Measurements from ENCODE around the gene CPEB4. TPM values are rescaled to one million over a fixed set of nuclear protein-coding genes. Genes with fewer than 3 reads are reported as not detected.
A peak's percentile ranks its signal among the peaks of the same experiment; 100 is the strongest.

Gene CPEB4
- total RNA-seq, 1 donor: 38.4 TPM

GRCh38 chr5:173928871-173929574, 40.9 kb downstream of the CPEB4 start:
- TF ChIP-seq, protein P1, sequence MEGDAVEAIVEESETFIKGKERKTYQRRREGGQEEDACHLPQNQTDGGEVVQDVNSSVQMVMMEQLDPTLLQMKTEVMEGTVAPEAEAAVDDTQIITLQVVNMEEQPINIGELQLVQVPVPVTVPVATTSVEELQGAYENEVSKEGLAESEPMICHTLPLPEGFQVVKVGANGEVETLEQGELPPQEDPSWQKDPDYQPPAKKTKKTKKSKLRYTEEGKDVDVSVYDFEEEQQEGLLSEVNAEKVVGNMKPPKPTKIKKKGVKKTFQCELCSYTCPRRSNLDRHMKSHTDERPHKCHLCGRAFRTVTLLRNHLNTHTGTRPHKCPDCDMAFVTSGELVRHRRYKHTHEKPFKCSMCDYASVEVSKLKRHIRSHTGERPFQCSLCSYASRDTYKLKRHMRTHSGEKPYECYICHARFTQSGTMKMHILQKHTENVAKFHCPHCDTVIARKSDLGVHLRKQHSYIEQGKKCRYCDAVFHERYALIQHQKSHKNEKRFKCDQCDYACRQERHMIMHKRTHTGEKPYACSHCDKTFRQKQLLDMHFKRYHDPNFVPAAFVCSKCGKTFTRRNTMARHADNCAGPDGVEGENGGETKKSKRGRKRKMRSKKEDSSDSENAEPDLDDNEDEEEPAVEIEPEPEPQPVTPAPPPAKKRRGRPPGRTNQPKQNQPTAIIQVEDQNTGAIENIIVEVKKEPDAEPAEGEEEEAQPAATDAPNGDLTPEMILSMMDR (IDR thresholded peaks at IDR 0.05; ENCODE audit: insufficient read depth, low read depth, low read length): no peak
- H3K4me3 ChIP-seq (ENCODE audit: low read depth, low read length): no peak overlapping the region
- DNase-seq (ENCODE audit: low read depth): no peak

DNA sequence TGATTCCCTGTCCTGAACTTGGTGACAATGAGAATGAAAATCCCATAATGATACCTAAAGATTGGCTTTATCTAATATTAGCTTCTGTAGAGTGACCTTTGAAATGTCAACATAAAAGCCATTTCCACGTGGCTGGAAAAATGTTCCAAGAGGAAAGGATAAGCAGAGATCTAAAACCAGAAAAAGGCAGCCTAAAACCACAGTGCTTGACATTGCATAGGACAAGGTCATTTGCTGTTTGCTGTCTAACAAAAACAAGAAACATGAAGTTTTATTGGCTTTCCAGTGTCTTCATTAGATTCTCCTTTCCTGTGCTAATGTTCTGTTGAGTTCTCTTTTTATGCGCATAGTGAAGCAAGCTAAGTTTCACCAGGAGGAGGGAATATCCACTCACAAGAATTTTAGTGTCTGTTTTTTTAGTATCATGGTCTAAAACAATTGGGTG, 44.6 kb downstream of the CPEB4 start:
- TF ChIP-seq, protein P1 (IDR thresholded peaks at IDR 0.05; ENCODE audit: insufficient read depth, low read depth, low read length): no peak
- H3K4me3 ChIP-seq (ENCODE audit: low read depth, low read length): no peak overlapping the region
- DNase-seq (ENCODE audit: low read depth): no peak

DNA sequence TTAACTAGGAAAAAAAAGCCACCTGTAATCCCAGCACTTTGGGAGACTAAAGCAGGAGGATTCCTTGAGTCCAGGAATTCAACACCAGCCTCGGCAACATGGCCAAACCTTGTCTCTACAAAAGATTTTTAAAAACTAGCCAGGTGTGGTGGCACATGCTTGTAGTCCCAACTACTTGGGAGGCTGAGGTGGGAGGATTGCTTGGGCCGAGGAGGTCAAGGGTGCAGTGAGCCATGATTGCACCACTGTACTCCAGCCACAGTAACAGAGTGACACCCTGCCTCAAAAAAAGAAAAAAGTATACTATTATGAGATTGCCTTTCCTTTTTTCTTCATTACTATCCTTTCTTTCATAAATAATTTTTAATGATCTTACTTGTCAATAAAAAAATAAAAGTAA, 45.8 kb downstream of the CPEB4 start:
- TF ChIP-seq, protein P1 (IDR thresholded peaks at IDR 0.05; ENCODE audit: insufficient read depth, low read depth, low read length): no peak
- no peak for DNase-seq (ENCODE audit: low read depth)
- no peak overlapping the region for H3K4me3 ChIP-seq (ENCODE audit: low read depth, low read length)

GRCh38 chr5:173935396-173935795, 47.2 kb downstream of the CPEB4 start:
- DNase-seq (ENCODE audit: low read depth): no peak
- TF ChIP-seq, protein P1 (IDR thresholded peaks at IDR 0.05; ENCODE audit: insufficient read depth, low read depth, low read length): no peak
- no peak overlapping the region for H3K4me3 ChIP-seq (ENCODE audit: low read depth, low read length)

- H3K4me3 ChIP-seq (ENCODE audit: low read depth, low read length): no peak overlapping the region
- TF ChIP-seq, protein P1 (IDR thresholded peaks at IDR 0.05; ENCODE audit: insufficient read depth, low read depth, low read length): no peak
- peak; percentile 18 for DNase-seq (ENCODE audit: low read depth)
Measured at GRCh38 chr5:173940269-173940668, 52.1 kb downstream of the CPEB4 start.

GRCh38 chr5:173941102-173941501, 53.0 kb downstream of the CPEB4 start:
- TF ChIP-seq, protein P1 (IDR thresholded peaks at IDR 0.05; ENCODE audit: insufficient read depth, low read depth, low read length): no peak
- no peak overlapping the region for H3K4me3 ChIP-seq (ENCODE audit: low read depth, low read length)
- DNase-seq (ENCODE audit: low read depth): no peak

Measured in fibroblast of villous mesenchyme (primary cell).